GM21619 (cell line): Measurements from ENCODE around the gene TP53INP2.
"Not testable (repeated sequence)": the region's sequence is repeated elsewhere in the genome, so short reads cannot be mapped to it uniquely, and the experiment has no call there.

Experiments used
- ATAC-seq: cut with Tn5 transposase; IDR thresholded peaks from one replicate; pipeline ENCODE4 v1.9.1; 2021; ENCODE audit not compliant: unreplicated experiment

Gene TP53INP2

DNA sequence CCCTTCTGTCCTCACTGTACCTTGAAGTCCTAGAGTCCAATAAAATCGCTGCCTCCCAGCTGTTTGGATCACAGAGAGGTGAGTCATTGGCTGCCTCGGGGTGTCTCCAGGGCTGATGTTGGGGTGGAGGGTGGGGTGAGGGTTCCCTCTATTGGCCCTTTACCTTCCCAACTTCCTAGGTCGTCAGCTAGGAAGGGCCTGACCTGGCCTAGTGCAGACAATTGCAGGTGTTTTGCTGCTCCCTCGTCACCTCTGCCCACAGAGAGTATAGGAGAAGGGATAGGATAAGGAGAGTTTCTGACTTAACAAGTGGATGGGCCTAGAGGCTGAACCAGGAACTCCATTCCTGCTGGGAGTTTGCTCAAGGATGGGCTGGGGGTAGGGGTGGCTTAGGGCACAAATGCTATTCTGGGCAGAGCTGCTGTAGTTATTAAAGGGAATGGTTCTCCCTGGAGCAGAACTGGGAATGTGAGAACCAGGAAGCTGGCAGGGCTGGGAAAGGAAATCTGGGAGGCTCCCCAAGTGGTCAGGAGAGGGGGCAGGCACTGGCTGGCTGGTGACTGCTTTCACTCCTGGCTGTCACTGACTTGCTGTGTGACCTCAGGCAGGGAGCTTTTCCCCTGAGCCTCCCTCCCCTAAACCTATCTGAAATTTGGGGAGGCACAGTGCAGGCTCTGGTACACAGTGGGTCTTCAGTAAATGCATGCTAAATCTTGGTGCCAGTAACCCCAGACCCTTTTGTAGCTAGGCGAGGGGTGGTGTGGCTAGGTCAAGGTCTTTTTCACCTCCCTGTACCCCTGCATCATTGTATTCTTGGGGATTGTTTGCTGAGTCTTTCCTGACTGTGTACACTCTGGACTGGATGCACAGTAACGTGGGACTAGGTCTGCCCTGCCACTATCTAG is 1.5 kb downstream of the TP53INP2 start:
- no peak for ATAC-seq

GRCh38 chr20:34706302-34706875 is 2.2 kb downstream of the TP53INP2 start:
- no peak for ATAC-seq

DNA sequence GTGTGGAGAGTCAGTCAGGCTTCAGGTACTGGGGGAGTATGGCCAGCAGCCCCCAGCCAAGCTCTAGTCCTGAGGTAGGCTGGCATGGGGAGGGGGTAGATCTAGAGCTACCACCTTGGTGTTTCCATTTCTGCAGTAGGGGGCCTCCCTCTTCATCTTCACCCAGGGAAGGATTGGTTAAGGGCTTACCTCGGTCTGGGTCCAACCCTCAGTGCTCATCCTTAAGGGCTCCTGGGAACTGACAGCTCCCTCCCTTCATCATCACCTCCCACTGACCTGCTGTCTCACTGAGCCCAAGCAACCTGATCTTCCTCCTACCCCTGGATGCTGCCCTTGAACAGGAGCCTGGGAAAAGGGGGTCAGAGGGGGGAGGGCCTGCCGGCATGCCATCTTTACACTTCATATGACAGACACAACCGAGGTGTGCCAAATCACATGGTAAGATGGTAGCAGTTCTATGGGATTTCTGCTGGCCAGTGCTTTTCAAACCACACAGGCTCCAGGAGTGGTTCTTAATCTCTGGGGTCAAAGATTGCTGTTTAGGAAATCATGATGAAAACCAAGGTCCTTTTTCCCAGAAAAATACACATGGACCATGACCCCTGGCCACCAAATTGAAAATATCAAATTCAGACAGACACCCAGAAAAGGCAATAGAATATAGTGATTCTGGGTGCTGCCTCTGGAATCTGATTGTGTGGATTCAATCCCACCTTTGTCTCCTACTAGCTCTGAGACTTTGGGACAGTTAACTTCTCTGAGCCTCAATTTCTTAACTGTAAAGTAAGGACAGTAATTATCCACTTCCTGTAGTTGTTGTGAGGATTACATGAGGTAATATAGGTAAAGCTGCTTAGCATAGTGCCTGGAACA is 3.0 kb downstream of the TP53INP2 start:
- ATAC-seq, result no peak

- peak; percentile 12 for ATAC-seq
Measured at GRCh38 chr20:34708621-34709043, 4.5 kb downstream of the TP53INP2 start.

DNA sequence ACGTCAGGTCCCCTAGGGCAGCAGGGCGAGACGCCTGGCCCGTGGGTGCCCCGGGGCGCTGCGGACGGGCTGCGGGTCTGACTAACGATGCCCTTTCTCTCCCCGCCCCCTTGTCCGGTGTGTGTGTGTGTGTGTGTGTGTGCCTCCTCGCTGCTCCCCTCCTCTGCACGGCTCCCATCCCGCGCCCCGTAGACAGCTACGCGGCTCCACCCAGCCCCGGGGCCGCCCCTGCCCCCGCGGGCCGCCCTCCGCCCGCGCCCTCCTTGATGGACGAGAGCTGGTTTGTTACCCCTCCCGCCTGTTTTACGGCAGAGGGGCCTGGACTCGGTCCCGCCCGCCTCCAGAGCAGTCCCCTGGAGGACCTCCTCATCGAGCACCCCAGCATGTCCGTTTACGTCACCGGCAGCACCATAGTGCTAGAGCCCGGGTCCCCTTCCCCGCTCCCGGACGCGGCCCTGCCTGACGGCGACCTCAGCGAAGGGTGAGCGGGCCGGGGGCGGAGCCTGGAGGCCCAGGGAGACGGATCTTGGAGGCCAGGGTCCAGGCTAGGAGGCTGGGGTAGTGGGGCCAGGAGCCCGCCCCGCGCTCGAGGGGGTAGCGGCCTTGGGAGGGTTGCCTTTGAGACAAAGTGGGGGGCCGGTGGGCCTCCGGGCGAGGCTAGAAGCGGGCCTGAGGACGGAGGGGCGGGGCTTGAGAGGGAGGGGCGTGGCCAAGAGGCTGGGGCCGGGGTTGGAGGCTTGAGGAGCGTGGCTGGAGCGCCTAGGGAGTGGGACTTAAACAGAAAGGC is 5.1 kb downstream of the TP53INP2 start:
- ATAC-seq, result peak; percentile 40

DNA sequence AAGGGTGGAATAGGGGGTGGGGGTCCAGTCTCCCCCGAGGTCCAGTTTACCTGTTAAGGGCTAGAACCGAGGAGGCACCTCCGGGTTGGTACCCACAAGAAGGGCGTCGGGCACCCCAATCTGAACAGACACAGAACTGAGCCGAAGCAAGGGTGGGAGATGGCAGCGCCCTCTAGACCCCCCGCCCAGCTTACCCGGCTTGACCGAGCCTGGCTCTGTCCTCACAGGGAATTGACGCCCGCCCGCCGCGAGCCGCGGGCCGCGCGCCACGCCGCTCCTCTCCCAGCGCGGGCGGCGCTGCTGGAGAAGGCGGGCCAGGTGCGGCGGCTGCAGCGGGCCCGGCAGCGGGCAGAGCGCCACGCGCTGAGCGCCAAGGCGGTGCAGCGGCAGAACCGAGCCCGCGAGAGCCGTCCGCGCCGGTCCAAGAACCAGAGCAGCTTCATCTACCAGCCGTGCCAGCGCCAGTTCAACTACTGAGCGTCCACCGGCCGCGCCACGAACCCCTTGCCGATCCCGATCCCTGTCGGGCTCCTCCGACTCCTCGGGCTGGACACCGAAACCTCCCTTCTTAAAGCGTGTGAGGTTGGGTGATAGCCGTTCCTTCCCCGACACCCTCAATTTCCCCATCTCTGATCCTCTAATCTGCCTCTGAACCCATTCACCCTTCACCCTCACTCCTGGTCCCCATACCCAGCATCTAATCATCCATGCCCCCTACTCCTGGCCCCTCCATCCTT is 5.9 kb downstream of the TP53INP2 start:
- ATAC-seq, result peak; percentile 16

GRCh38 chr20:34710568-34710839 is 6.4 kb downstream of the TP53INP2 start:
- ATAC-seq, result no peak

DNA sequence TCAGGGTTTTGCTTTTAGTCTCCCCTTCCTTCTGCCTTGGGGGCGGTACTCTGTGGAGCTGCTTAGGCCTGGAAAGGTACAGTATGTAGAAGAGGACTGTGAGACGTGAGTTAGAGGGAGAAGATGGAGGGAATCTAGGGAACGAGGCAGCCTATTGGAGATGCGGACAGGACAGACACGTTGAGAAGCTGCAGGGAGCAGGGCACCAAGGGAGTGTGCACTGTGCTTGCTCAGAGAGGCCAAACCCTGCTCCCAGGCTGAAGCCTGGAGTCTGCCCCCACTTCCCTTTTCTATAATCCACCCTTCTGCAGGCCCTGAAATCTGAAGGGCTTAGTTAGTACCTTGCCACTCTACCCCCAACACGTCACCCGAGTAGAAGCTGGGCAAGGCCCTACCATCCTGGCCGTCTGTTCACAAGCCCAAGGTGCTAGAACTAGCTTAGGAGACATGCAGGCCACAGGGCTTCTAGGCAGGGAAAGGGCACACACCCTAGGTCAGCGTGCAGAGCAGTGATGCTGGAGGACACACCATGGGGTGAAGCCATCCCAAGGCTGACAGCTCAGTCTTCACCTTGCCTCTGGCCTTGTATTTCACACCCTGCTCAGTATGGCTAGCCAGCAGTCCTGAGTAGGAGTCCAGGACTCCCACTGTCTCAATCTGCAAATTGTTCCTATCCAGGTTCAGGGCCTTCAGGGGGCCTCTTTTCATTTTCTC is 6.9 kb downstream of the TP53INP2 start:
- ATAC-seq, result no peak

- no peak for ATAC-seq
Measured at GRCh38 chr20:34711813-34712430, 7.8 kb downstream of the TP53INP2 start.

GRCh38 chr20:34712525-34713192 is 8.5 kb downstream of the TP53INP2 start:
- no peak for ATAC-seq

DNA sequence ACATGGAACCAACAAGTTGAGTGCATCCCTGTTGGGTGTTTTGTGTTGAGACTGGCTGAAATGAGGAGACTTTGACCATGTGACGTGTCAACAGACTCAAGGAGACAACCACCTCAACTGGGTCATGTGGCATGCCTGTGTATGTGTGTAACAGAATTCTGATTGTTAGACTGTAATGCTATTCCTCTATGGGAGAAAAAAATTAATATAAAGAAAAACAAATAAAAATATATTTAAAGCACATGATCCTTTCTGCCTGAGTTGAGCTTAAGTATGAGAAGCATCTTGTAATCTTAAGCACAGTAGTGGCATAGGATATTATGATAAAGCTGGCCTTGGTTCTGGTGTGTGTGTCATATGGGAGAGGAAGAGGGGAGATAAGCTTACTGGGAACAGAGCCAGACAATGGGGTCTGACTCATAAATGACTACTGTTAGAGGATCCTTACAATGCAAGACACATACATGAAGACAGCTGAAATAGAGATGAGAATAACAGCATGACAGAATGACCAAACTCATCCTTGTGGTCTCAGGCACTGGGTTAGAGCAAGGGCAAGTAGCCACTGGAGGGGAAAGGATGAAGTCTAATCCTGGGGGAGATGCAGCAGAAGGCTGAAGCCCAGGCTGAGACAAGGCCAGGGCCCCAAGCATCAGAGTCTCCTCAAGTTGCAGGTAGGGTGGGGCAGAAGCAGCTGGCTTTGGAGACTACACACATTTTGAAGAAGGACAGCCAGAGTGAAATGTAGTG is 9.2 kb downstream of the TP53INP2 start:
- ATAC-seq, result no peak

GRCh38 chr20:34713944-34714515 is 9.9 kb downstream of the TP53INP2 start:
- not testable (repeated sequence) for ATAC-seq

DNA sequence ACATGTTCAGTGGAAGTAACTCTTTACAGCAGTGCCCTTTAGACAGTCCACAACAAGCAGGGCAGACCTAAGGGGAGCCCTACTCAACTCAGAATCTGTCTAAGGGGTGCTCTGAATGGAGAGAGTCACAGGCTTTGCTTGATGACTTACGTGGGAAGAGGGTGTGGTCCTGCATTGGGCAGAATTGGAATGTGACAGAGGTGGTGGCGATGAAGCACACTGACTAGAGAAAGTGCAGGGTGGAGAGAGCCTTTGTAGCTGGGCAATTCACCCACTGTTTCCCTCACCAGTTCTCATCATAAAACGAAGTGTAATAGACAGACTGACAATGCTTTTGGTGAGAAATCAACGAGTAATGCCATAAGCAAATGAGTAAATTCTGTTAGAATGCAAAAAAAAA is 11.2 kb downstream of the TP53INP2 start:
- ATAC-seq, result no peak

DNA sequence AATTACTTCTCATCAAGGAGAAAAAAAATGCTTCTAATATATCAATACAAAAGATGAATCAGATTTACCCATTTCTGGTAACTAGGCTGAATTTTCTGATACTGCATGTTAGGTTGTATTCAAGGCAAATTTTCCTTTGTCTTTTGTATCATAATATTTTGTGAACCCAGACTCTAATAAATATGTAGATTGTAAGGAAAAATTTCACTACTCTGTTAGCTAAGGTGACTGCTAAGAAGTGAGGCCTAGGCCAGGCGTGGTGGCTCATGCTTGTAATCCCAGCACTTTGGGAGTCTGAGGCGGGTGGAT is 12.7 kb downstream of the TP53INP2 start:
- no peak for ATAC-seq

- no peak for ATAC-seq
Measured at GRCh38 chr20:34717230-34718095, 13.3 kb downstream of the TP53INP2 start.

DNA sequence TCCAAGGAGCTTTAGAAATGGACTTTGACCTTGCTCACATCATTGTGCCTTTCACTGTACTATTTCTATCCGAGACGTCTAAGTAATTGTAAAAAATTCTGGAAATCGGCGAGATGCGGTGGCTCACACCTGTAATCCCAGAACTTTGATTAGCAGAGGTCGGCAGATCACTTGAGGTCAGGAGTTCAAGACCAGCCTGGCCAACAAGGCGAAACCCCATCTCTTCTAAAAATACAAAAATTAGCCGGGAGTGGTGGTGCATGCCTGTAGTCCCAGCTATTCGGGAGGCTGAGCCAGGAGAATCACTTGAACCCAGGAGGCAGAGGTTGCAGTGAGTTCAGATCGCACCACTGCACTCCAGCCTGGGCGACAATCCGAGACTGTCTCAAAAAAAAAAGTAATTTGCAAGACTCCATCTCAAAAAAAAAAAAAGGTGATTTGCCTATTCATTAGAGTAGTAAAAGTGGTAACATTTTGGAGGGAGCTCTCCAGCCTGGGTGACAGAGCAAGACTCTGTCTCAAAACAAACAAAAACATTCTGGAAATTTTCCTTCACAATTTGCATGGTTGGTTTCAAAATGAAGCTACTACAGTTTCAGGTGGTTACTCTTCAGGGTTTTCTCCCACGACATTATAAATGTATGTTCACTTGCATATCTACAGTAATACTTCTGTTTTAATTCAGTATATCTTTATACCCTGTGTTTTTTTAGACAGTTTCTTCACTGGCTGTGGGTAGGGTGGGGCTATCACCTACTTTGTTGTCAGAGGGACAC is 15.3 kb downstream of the TP53INP2 start:
- peak; percentile 88 for ATAC-seq
